Stimulated activated CD4-positive, alpha-beta T cell treated with anti-CD3 and anti-CD28 coated beads, Interleukin-2, amount 100 ng/mL, for 48 hours (primary cell): Measurements from ENCODE around the gene CNKSR1.
"Not testable (repeated sequence)": the region's sequence is repeated elsewhere in the genome, so short reads cannot be mapped to it uniquely, and the experiment has no call there.

Experiments
- DNase-seq, 2 donors: peaks; one replicate each; pipeline ENCODE4 v3.0.0-alpha.2; 2020

Gene CNKSR1

GRCh38 chr1:26188477-26188876, 11.2 kb downstream of the CNKSR1 start:
- DNase-seq, result no peak

GRCh38 chr1:26189331-26189730, 12.0 kb downstream of the CNKSR1 start:
- no peak for DNase-seq

- DNase-seq, result no peak
Observed at GRCh38 chr1:26189751-26190275, 12.5 kb downstream of the CNKSR1 start.

- DNase-seq, result no peak
Observed at GRCh38 chr1:26190373-26190987, 13.2 kb downstream of the CNKSR1 start, which contains the start of gene CATSPER4. CATSPER4 (plus strand) TSS chr1:26190602; CDS start chr1:26190628, 26 bp downstream.

- no peak for DNase-seq
Observed at GRCh38 chr1:26191739-26192138, 14.4 kb downstream of the CNKSR1 start.

GRCh38 chr1:26195805-26196204, 18.5 kb downstream of the CNKSR1 start:
- no peak for DNase-seq

GRCh38 chr1:26197301-26197700, 20.0 kb downstream of the CNKSR1 start:
- no peak for DNase-seq

GRCh38 chr1:26197813-26198212, 20.5 kb downstream of the CNKSR1 start:
- DNase-seq, result no peak

GRCh38 chr1:26200413-26200812, 23.1 kb downstream of the CNKSR1 start:
- DNase-seq, result no peak

GRCh38 chr1:26203642-26204318, 26.5 kb downstream of the CNKSR1 start:
- no peak for DNase-seq

- DNase-seq, result no peak
Observed at GRCh38 chr1:26210147-26210870, 33.0 kb downstream of the CNKSR1 start.

- DNase-seq, result no peak
Observed at GRCh38 chr1:26212726-26213125, 35.4 kb downstream of the CNKSR1 start.

- DNase-seq, result no peak
Observed at GRCh38 chr1:26213335-26213905, 36.1 kb downstream of the CNKSR1 start.

GRCh38 chr1:26215246-26215645, 38.0 kb downstream of the CNKSR1 start:
- no peak for DNase-seq

- no peak for DNase-seq
Observed at GRCh38 chr1:26218906-26219494, 41.7 kb downstream of the CNKSR1 start.

GRCh38 chr1:26220199-26220912, 43.1 kb downstream of the CNKSR1 start:
- no peak for DNase-seq

- no peak for DNase-seq
Observed at GRCh38 chr1:26221094-26221493, 43.8 kb downstream of the CNKSR1 start.

- no peak for DNase-seq
Observed at GRCh38 chr1:26224606-26225005, 47.3 kb downstream of the CNKSR1 start.

- peak; percentile 23 to 49 for DNase-seq
Observed at GRCh38 chr1:26225033-26225831, 47.9 kb downstream of the CNKSR1 start.

- DNase-seq, result not testable (repeated sequence)
Observed at GRCh38 chr1:26230682-26231081, 53.4 kb downstream of the CNKSR1 start.

- peak; percentile 97 to 98 for DNase-seq
Observed at GRCh38 chr1:26233903-26234643, 56.8 kb downstream of the CNKSR1 start, which contains the start of gene CEP85. CEP85 (plus strand) TSS chr1:26234200; CDS start chr1:26239784, 5,584 bp downstream.
